HepG2 (cell line): ENCODE results near the gene GIMD1. TPM values are rescaled to one million over a fixed set of nuclear protein-coding genes. Genes with fewer than 3 reads are reported as not detected.
"Not testable (repeated sequence)": the region's sequence is repeated elsewhere in the genome, so short reads cannot be mapped to it uniquely, and the experiment has no call there.

Source experiments
- ATAC-seq: fragments of 200-7000 bp; cut with Tn5 transposase; 3 replicates; pipeline ENCODE4 v1.9.1; 2020; ENCODE audit warnings: mild to moderate bottlenecking, moderate library complexity
- BruUV-seq: library from RNA; stranded (reverse); fragments of 400-500 nt; replicated peaks from 2 replicates; lab custom pipeline; 2021; lab: Mats Ljungman, UMichigan
- CTCF ChIA-PET: fragments of 300-600 bp; formaldehyde crosslinking; extraction: SDS; loops from one replicate; lab custom pipeline; 2021; ENCODE audit warnings: low total read pairs, inconsistent platforms, low intra/inter-chr PET ratio; lab: Yijun Ruan, JAX
- POLR2A ChIA-PET: fragments of 350-600 bp; sonication (Branson Sonifier 250); formaldehyde crosslinking; loops from one replicate; lab custom pipeline; 2020; ENCODE audit warnings: antibody characterized with exemption, inconsistent platforms; lab: Yijun Ruan, JAX
- DNase-seq: peaks from one replicate; pipeline ENCODE4 v3.0.0-alpha.2; 2015; ENCODE audit warnings: low spot score
- FAIRE-seq: peaks from 3 replicates; lab custom pipeline; 2011; peaks lifted over from hg19 to GRCh38; lab: Jason Lieb, UNC
- H2AFZ ChIP-seq: one replicate; pipeline ENCODE4 v1.6.1; 2011; ENCODE audit warnings: low read length, inconsistent platforms
- H3K27ac ChIP-seq: fragments of 300-600 bp; 3 replicates; pipeline ENCODE4 v1.8.0; 2011; ENCODE audit warnings: mixed run types, mild to moderate bottlenecking, mixed read lengths, low read length, inconsistent platforms; ENCODE audit not compliant: insufficient read depth; ENCODE audit errors: extremely low read length
- H3K27me3 ChIP-seq, 2 experiments: fragments of 200-600 bp in 1 of 2; 2 replicates in 1 of 2; 3 replicates in 1 of 2; pipeline versions ENCODE4 v1.6.0 to v1.8.0; 2011; ENCODE audit warnings: low read length in 2 of 2, mild to moderate bottlenecking in 2 of 2, moderate library complexity in 2 of 2, inconsistent platforms in 1 of 2; ENCODE audit not compliant: insufficient read depth in 2 of 2, control insufficient read depth in 1 of 2
- H3K36me3 ChIP-seq, 2 experiments: fragments of 200-600 bp in 1 of 2; replicated peaks in 1 of 2; 2 replicates in 1 of 2; 3 replicates in 1 of 2; pipeline versions ENCODE4 v1.5.1 to v1.8.0; 2011; ENCODE audit warnings: low read length in 2 of 2, inconsistent platforms in 1 of 2; ENCODE audit not compliant: insufficient read depth in 2 of 2, control insufficient read depth in 1 of 2
- H3K4me1 ChIP-seq: 2 replicates; pipeline ENCODE4 v1.5.1; 2012; ENCODE audit warnings: low read length, inconsistent platforms; ENCODE audit not compliant: insufficient read depth
- H3K4me2 ChIP-seq: 2 replicates; pipeline ENCODE4 v1.6.0; 2011; ENCODE audit warnings: low read depth, low read length, inconsistent platforms
- H3K4me3 ChIP-seq, 3 experiments: fragments of 200-600 bp in 1 of 3; sonication (generic), shearing (Covaris generic) in 1 of 3; replicated peaks in 1 of 3; 2 replicates each; pipeline ENCODE4 v1.5.1; 2011 to 2016; ENCODE audit warnings: low read length in 3 of 3, inconsistent platforms in 2 of 3, low read depth in 2 of 3, mild to moderate bottlenecking in 2 of 3, control low read depth in 1 of 3, mixed read lengths in 1 of 3; ENCODE audit not compliant: insufficient read depth in 1 of 3
- H3K79me2 ChIP-seq: one replicate; pipeline ENCODE4 v1.6.1; 2011; ENCODE audit warnings: low read length, inconsistent platforms; ENCODE audit not compliant: insufficient read depth
- H3K9ac ChIP-seq: 2 replicates; pipeline ENCODE4 v1.6.0; 2011; ENCODE audit warnings: mild to moderate bottlenecking, low read depth, low read length, inconsistent platforms; ENCODE audit not compliant: insufficient read depth
- H3K9me3 ChIP-seq: 2 replicates; pipeline ENCODE4 v1.5.1; 2012; ENCODE audit warnings: mild to moderate bottlenecking, low read length
- H4K20me1 ChIP-seq: 2 replicates; pipeline ENCODE4 v1.6.0; 2011; ENCODE audit warnings: inconsistent platforms, mild to moderate bottlenecking, low read length, moderate library complexity; ENCODE audit not compliant: insufficient read depth
- FOXA1 ChIP-seq, 2 experiments: fragments of 450-650 bp in 1 of 2; sonication (generic) in 1 of 2; formaldehyde crosslinking in 1 of 2; IDR thresholded peaks; 2 replicates each; pipeline versions ENCODE4 v1.4.0 to v1.6.1; 2016 to 2020; ENCODE audit warnings: missing genetic modification reagents in 1 of 2
- FOXA3 ChIP-seq: IDR thresholded peaks from 2 replicates; pipeline ENCODE4 v1.6.1; 2016; ENCODE audit warnings: missing genetic modification reagents, missing compliant biosample characterization
- FOXP4 ChIP-seq: sonication (generic); formaldehyde crosslinking; IDR thresholded peaks from 2 replicates; pipeline ENCODE4 v1.4.0; 2020; ENCODE audit warnings: missing genetic modification reagents
- HDAC2 ChIP-seq: sonication (generic); formaldehyde crosslinking; IDR thresholded peaks from 2 replicates; pipeline ENCODE4 v1.4.0; 2020; ENCODE audit warnings: missing genetic modification reagents
- HNF4A ChIP-seq: sonication (generic); formaldehyde crosslinking; IDR thresholded peaks from 2 replicates; pipeline ENCODE4 v1.4.0; 2020; ENCODE audit warnings: missing genetic modification reagents
- HNF4G ChIP-seq, 2 experiments: sonication (generic) in 1 of 2; formaldehyde crosslinking in 1 of 2; IDR thresholded peaks; 2 replicates each; pipeline versions ENCODE4 v1.4.0 to v1.6.1; 2011 to 2020; ENCODE audit warnings: borderline replicate concordance in 2 of 2, low read depth in 2 of 2, mild to moderate bottlenecking in 2 of 2, low read length in 1 of 2, missing genetic modification reagents in 1 of 2, moderate library complexity in 1 of 2
- HOXA3 ChIP-seq: sonication (generic); formaldehyde crosslinking; IDR thresholded peaks from 2 replicates; pipeline ENCODE4 v1.5.0; 2020; ENCODE audit warnings: missing genetic modification reagents
- POGZ ChIP-seq: sonication (generic); formaldehyde crosslinking; IDR thresholded peaks from 2 replicates; pipeline ENCODE4 v1.4.0; 2020; ENCODE audit warnings: mild to moderate bottlenecking, missing genetic modification reagents
- SOX5 ChIP-seq: IDR thresholded peaks from 2 replicates; pipeline ENCODE4 v1.6.1; 2016; ENCODE audit warnings: borderline replicate concordance
- YY1 ChIP-seq: IDR thresholded peaks from 2 replicates; pipeline ENCODE4 v1.6.1; 2011; ENCODE audit warnings: low read length, low read depth, moderate library complexity, mild to moderate bottlenecking; ENCODE audit not compliant: insufficient read depth, insufficient replicate concordance
- ZBTB7B ChIP-seq: sonication (generic); formaldehyde crosslinking; IDR thresholded peaks from 2 replicates; pipeline ENCODE4 v1.4.0; 2020; ENCODE audit warnings: missing genetic modification reagents
- ZMYM4 ChIP-seq: sonication (generic); formaldehyde crosslinking; IDR thresholded peaks from 2 replicates; pipeline ENCODE4 v1.8.1; 2023; ENCODE audit warnings: mild to moderate bottlenecking, missing genetic modification reagents
- ZNF292 ChIP-seq: sonication (generic); formaldehyde crosslinking; IDR thresholded peaks from 2 replicates; pipeline ENCODE4 v1.8.1; 2022; ENCODE audit warnings: mild to moderate bottlenecking, low read depth, missing genetic modification reagents, borderline replicate concordance
- ZNF891 ChIP-seq: sonication (generic); formaldehyde crosslinking; IDR thresholded peaks from 2 replicates; pipeline ENCODE4 v1.5.0; 2020; ENCODE audit warnings: mild to moderate bottlenecking, missing genetic modification reagents
- WGBS: methylation state at CpG from one replicate; pipeline ENCODE4 v1.1.6; 2017; ENCODE audit warnings: low lambda C conversion rate; 5-methylcytosine and 5-hydroxymethylcytosine counted together
- in situ Hi-C: cut with HindIII; loops from 2 replicates; pipeline ENCODE4 v1.10.0; 2017; ENCODE audit warnings: low pct_unique_long_range_greater_than_20kb; ENCODE audit not compliant: extremely low pct_ligation_motif_present
- intact Hi-C: fragments of 100-400 bp; cut with micrococcal nuclease; formaldehyde crosslinking; loops from one replicate; pipeline ENCODE4 v1.10.0; 2022; ENCODE audit not compliant: unreplicated experiment
- polyA plus RNA-seq, 8 experiments: library from polyadenylated mRNA; depleted of rRNA in 3 of 8; stranded (reverse) in 7 of 8; unstranded in 1 of 8; fragments of >200 nt; fragmentation: Illumina TruSeq in 4 of 8; extraction: Trizol in 4 of 8; gene quantifications; 2 replicates each; pipeline versions ENCODE4 v1.2.1 to v1.2.3, GENCODE V29; 2011 to 2016; ENCODE audit warnings: low read depth in 4 of 8, missing spikeins in 1 of 8, mixed read lengths in 1 of 8; ENCODE audit not compliant: insufficient read depth in 1 of 8
- total RNA-seq, 5 experiments: library from RNA; depleted of rRNA; stranded (reverse); fragments of >200 nt; fragmentation: Illumina TruSeq; extraction: Trizol; gene quantifications; 2 replicates each; pipeline ENCODE4 v1.2.3, GENCODE V29; 2016; ENCODE audit warnings: low read depth in 1 of 5
- TF ChIP-seq, protein P1 (sequence below): sonication (generic); formaldehyde crosslinking; conservative IDR thresholded peaks from 2 replicates; pipeline ENCODE4 v1.4.0; 2020; ENCODE audit warnings: mild to moderate bottlenecking, missing genetic modification reagents, moderate library complexity

The GIMD1 gene
- total and polyA plus RNA-seq, 2 of the 13 experiments (the other 11 are each of a cell fraction or from before 2014, with no cell fraction given), result not detected

DNA sequence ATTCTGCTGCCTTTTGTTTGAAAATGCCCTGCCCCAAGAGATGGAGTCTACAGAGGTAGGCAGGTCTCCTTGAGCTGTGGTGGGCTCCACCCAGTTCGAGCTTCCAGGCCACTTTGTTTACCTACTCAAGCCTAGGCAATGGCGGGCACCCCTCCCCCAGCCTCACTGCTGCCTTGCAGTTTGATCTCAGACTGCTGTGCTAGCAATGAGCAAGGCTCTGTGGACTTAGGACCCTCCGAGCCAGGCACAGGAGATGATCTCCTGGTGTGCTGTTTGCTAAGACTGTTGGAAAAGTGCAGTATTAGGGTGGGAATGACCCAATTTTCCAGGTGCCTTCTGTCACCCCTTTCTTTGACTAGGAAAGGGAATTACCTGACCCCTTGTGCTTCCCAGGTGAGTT, 39.4 kb upstream of the GIMD1 start:
- H3K9ac ChIP-seq; H3K27me3 ChIP-seq; BruUV-seq; H2AFZ ChIP-seq; in situ Hi-C loops; H3K9me3 ChIP-seq; intact Hi-C loops; POLR2A ChIA-PET; FAIRE-seq; H3K79me2 ChIP-seq; ATAC-seq; H3K27ac ChIP-seq; H3K36me3 ChIP-seq; H4K20me1 ChIP-seq; H3K4me3 ChIP-seq; CTCF ChIA-PET; TF ChIP-seq FOXA1 (IDR thresholded peaks at IDR 0.05); HNF4G (IDR thresholded peaks at IDR 0.05; ENCODE audit: borderline replicate concordance, low read depth, low read length): not testable (repeated sequence)
- Histone ChIP-seq H3K4me2 (peak overlapping the region; percentile 57), H3K4me1 (peaks cover 25% of the 10 kb centered on the region)
- DNase-seq, result peak; percentile 20
- WGBS, result no CpG with 5 or more reads among the region's 3 CpGs
- TF ChIP-seq HDAC2 (CRISPR knock-in tag) (peak; percentile 18; the same call in 1 of the 2 replicates), FOXA3 (0 out of 2 replicates have a peak, but pooled peaks have one; percentile 9), FOXP4 (CRISPR knock-in tag) (0 out of 2 replicates have a peak, but pooled peaks have one; percentile 37), ZNF292 (CRISPR knock-in tag) (peak; percentile 53; the same call in 1 of the 2 replicates), HOXA3 (CRISPR knock-in tag) (peak; percentile 20; the same call in 1 of the 2 replicates), FOXA1 (CRISPR knock-in tag; IDR thresholded peaks at IDR 0.05) (peak; percentile 47), ZNF891 (CRISPR knock-in tag) (0 out of 2 replicates have a peak, but pooled peaks have one; percentile 27), ZMYM4 (CRISPR knock-in tag) (peak; percentile 77), YY1 (peak; percentile 39), POGZ (CRISPR knock-in tag) (peak; percentile 60; the same call in 1 of the 2 replicates), HNF4A (CRISPR knock-in tag) (peak; percentile 88), SOX5 (CRISPR knock-in tag) (peak; percentile 43; the same call in 1 of the 2 replicates), ZBTB7B (CRISPR knock-in tag) (0 out of 2 replicates have a peak, but pooled peaks have one; percentile 19), HNF4G (CRISPR knock-in tag; IDR thresholded peaks at IDR 0.05; ENCODE audit: borderline replicate concordance, low read depth) (peak; percentile 64; the same call in 1 of the 2 replicates)
- TF ChIP-seq, protein P1, sequence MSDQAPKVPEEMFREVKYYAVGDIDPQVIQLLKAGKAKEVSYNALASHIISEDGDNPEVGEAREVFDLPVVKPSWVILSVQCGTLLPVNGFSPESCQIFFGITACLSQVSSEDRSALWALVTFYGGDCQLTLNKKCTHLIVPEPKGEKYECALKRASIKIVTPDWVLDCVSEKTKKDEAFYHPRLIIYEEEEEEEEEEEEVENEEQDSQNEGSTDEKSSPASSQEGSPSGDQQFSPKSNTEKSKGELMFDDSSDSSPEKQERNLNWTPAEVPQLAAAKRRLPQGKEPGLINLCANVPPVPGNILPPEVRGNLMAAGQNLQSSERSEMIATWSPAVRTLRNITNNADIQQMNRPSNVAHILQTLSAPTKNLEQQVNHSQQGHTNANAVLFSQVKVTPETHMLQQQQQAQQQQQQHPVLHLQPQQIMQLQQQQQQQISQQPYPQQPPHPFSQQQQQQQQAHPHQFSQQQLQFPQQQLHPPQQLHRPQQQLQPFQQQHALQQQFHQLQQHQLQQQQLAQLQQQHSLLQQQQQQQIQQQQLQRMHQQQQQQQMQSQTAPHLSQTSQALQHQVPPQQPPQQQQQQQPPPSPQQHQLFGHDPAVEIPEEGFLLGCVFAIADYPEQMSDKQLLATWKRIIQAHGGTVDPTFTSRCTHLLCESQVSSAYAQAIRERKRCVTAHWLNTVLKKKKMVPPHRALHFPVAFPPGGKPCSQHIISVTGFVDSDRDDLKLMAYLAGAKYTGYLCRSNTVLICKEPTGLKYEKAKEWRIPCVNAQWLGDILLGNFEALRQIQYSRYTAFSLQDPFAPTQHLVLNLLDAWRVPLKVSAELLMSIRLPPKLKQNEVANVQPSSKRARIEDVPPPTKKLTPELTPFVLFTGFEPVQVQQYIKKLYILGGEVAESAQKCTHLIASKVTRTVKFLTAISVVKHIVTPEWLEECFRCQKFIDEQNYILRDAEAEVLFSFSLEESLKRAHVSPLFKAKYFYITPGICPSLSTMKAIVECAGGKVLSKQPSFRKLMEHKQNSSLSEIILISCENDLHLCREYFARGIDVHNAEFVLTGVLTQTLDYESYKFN (CRISPR knock-in tag), result peak; percentile 73
